Hepatocyte (in vitro differentiated cells): ENCODE data around the gene SEMA6A. TPM values are rescaled to one million over a fixed set of nuclear protein-coding genes. Genes with fewer than 3 reads are reported as not detected.
"Not testable (repeated sequence)": the region's sequence is repeated elsewhere in the genome, so short reads cannot be mapped to it uniquely, and the experiment has no call there.

Experiments
- DNase-seq: peaks from one replicate; pipeline ENCODE4 v3.0.0-alpha.2; 2016; ENCODE audit warnings: low spot score
- H2AFZ ChIP-seq: fragments of 200-600 bp; sonication (generic); 2 replicates; pipeline ENCODE4 v1.6.0; 2016; ENCODE audit warnings: antibody characterized with exemption, mild to moderate bottlenecking
- H3K27ac ChIP-seq: fragments of 200-600 bp; sonication (generic); 2 replicates; pipeline ENCODE4 v1.5.1; 2016; ENCODE audit warnings: mild to moderate bottlenecking
- H3K27me3 ChIP-seq: fragments of 200-600 bp; sonication (generic); 2 replicates; pipeline ENCODE4 v1.6.1; 2016
- H3K36me3 ChIP-seq: fragments of 200-600 bp; sonication (generic); replicated peaks from 2 replicates; pipeline ENCODE4 v1.5.1; 2016; ENCODE audit warnings: low read depth; ENCODE audit not compliant: insufficient read depth
- H3K4me1 ChIP-seq: fragments of 200-600 bp; sonication (generic); 2 replicates; pipeline ENCODE4 v1.5.1; 2016; ENCODE audit warnings: mild to moderate bottlenecking, moderate library complexity; ENCODE audit not compliant: insufficient read depth
- H3K4me2 ChIP-seq: fragments of 200-600 bp; sonication (generic); 2 replicates; pipeline ENCODE4 v1.6.0; 2016
- H3K4me3 ChIP-seq: fragments of 200-600 bp; sonication (generic); 2 replicates; pipeline ENCODE4 v1.5.1; 2016; ENCODE audit warnings: mild to moderate bottlenecking
- H3K79me2 ChIP-seq: fragments of 200-600 bp; sonication (generic); 2 replicates; pipeline ENCODE4 v1.6.0; 2017; ENCODE audit warnings: mild to moderate bottlenecking
- H3K9me2 ChIP-seq: fragments of 200-600 bp; sonication (generic); replicated peaks from 2 replicates; pipeline ENCODE4 v1.6.0; 2017; ENCODE audit warnings: mild to moderate bottlenecking; ENCODE audit not compliant: insufficient read depth
- H3K9me3 ChIP-seq: fragments of 200-600 bp; sonication (generic); 2 replicates; pipeline ENCODE4 v1.5.1; 2016; ENCODE audit warnings: low read depth, mild to moderate bottlenecking
- H4K20me1 ChIP-seq: fragments of 200-600 bp; sonication (generic); 2 replicates; pipeline ENCODE4 v1.6.0; 2016; ENCODE audit warnings: mild to moderate bottlenecking; ENCODE audit not compliant: insufficient read depth, poor library complexity, severe bottlenecking
- EZH2 ChIP-seq: fragments of 200-600 bp; sonication (generic); IDR thresholded peaks from 2 replicates; pipeline ENCODE4 v1.6.1; 2016; ENCODE audit warnings: antibody characterized with exemption, mild to moderate bottlenecking, borderline replicate concordance
- EZH2phosphoT487 ChIP-seq: fragments of 200-600 bp; sonication (generic); IDR thresholded peaks from one replicate; pipeline ENCODE4 v1.6.1; 2018; ENCODE audit warnings: antibody characterized with exemption, mild to moderate bottlenecking, low read depth, moderate library complexity; ENCODE audit not compliant: unreplicated experiment, severe bottlenecking
- WGBS: methylation state at CpG from one replicate; pipeline ENCODE4 v1.1.6; 2016; ENCODE audit warnings: low lambda C conversion rate; ENCODE audit errors: missing lambda C conversion rate; 5-methylcytosine and 5-hydroxymethylcytosine counted together
- polyA plus RNA-seq: library from polyadenylated mRNA; unstranded; fragments of >200 nt; fragmentation: Nextera tagmentation; extraction: Ambion mirVana; gene quantifications from 2 replicates; pipeline ENCODE4 v1.2.1, GENCODE V29; 2016
- total RNA-seq: library from RNA; depleted of rRNA; stranded (reverse); fragments of >200 nt; gene quantifications from 2 replicates; pipeline ENCODE4 v1.2.3, GENCODE V29; 2014
- TF ChIP-seq, protein P1 (sequence below): fragments of 200-600 bp; sonication (generic); IDR thresholded peaks from 2 replicates; pipeline ENCODE4 v1.5.1; 2016; ENCODE audit warnings: antibody characterized with exemption, mild to moderate bottlenecking; ENCODE audit not compliant: poor library complexity

The SEMA6A gene
- total and polyA plus RNA-seq, 2 experiments from 2014 or later, result 38.2 to 68.6 TPM

DNA sequence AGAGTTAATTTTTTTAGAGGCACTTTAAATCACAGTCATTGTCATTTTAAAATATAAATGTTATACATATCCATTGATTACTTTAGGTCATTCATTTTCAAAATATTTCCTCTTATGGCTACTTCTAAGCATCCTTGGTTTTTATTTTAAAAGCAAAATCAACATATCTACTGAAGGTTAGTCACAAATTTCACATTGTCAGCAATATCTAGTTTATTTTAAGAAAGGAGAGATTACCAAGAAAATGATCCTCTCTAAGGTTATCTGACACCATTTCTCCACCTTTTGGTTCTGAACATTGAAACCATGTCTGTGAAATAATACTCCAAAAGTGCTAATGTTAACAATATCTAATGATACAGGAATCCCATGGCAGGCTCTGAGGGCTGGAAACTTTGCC lies 24.5 kb downstream of the SEMA6A start:
- Histone ChIP-seq H3K9me3 (no peaks in the 10 kb centered on the region), H3K27ac (no peak overlapping the region), H2AFZ (no peak overlapping the region), H3K36me3 (no peaks in the 10 kb centered on the region), H3K9me2 (no peaks in the 10 kb centered on the region), H3K4me3 (no peak overlapping the region), H3K79me2 (peaks cover 79% of the 10 kb centered on the region), H4K20me1 (peaks cover 40% of the 10 kb centered on the region), H3K27me3 (no peaks in the 10 kb centered on the region), H3K4me2 (no peak overlapping the region), H3K4me1 (peaks cover 20% of the 10 kb centered on the region)
- no peak for TF ChIP-seq EZH2
- no peak for DNase-seq

DNA sequence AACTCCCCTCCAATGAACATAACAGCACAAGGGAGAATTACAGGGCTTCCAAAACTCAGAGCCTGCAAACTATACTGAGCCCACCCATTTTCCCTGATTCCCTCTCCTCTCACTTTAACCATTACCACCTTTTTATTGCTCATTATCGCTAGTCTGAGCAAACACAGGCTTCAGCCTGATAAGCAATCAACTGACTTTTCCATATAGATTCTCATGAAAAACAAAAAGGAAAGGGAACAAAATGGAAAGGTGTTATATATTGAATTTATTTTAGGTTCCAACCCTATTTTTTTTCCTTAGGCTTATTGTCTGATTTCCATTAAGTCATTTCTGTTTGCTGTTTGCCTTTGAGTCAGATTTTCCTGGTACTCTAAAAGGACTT lies 27.9 kb downstream of the SEMA6A start:
- Histone ChIP-seq H3K79me2 (peaks cover 71% of the 10 kb centered on the region), H3K27me3 (no peaks in the 10 kb centered on the region), H3K9me3 (no peaks in the 10 kb centered on the region), H3K27ac (peak overlapping the region; percentile 85), H3K4me1 (peaks cover 27% of the 10 kb centered on the region), H3K4me2 (peak overlapping the region; percentile 21), H3K9me2 (no peaks in the 10 kb centered on the region), H2AFZ (no peak overlapping the region), H3K4me3 (no peak overlapping the region), H4K20me1 (peaks cover 15% of the 10 kb centered on the region), H3K36me3 (no peaks in the 10 kb centered on the region)
- WGBS, result 30% methylated on average over 1 of the region's 1 CpG
- no peak for TF ChIP-seq EZH2
- TF ChIP-seq, protein P1, sequence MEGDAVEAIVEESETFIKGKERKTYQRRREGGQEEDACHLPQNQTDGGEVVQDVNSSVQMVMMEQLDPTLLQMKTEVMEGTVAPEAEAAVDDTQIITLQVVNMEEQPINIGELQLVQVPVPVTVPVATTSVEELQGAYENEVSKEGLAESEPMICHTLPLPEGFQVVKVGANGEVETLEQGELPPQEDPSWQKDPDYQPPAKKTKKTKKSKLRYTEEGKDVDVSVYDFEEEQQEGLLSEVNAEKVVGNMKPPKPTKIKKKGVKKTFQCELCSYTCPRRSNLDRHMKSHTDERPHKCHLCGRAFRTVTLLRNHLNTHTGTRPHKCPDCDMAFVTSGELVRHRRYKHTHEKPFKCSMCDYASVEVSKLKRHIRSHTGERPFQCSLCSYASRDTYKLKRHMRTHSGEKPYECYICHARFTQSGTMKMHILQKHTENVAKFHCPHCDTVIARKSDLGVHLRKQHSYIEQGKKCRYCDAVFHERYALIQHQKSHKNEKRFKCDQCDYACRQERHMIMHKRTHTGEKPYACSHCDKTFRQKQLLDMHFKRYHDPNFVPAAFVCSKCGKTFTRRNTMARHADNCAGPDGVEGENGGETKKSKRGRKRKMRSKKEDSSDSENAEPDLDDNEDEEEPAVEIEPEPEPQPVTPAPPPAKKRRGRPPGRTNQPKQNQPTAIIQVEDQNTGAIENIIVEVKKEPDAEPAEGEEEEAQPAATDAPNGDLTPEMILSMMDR, result no peak
- no peak for TF ChIP-seq EZH2phosphoT487
- no peak for DNase-seq

DNA sequence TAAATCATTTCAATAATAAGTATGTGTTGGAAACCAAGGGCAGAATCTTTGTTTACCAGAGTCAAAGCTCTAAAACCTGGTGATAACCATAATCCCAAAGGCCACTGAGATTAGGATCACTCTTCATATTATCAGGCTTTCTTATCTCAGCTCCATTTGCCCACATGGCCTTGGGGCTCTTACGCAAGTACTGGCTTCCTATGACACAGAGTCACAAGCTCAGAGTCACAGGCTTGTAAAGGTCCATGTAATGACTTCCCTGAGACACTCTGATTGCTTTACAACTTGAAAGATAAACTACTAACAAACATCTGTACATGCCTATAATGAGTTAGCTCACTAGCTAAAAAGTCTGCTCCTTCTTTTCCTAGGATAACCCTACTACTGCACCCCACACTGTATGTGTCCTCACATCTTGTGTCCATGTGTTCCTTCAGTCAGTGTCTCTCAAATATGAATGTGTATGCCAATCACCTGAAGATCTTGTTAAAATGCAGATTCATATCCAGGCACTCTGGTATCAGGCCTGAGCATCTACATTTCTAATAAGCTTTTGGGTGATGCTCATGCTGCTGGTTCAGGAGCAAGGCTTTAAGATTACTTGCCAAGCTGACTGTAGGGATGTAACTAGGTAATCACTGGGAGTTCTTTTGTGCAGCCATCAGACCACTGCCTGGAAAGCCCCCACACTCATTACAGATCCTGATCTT lies 28.4 kb downstream of the SEMA6A start:
- no peak overlapping the region for H3K4me3 ChIP-seq
- peaks cover 10% of the 10 kb centered on the region for H4K20me1 ChIP-seq
- H3K27me3 ChIP-seq, result no peaks in the 10 kb centered on the region
- H3K4me1 ChIP-seq, result peaks cover 27% of the 10 kb centered on the region
- H3K9me3 ChIP-seq, result no peaks in the 10 kb centered on the region
- H3K79me2 ChIP-seq, result peaks cover 71% of the 10 kb centered on the region
- no peaks in the 10 kb centered on the region for H3K36me3 ChIP-seq
- H2AFZ ChIP-seq, result no peak overlapping the region
- 32% methylated on average over 1 of the region's 1 CpG for WGBS
- no peak for TF ChIP-seq EZH2phosphoT487
- TF ChIP-seq, protein P1, result no peak
- TF ChIP-seq EZH2, result no peak
- peak overlapping the region; percentile 21 for H3K4me2 ChIP-seq
- peak; percentile 80 for DNase-seq
- H3K9me2 ChIP-seq, result no peaks in the 10 kb centered on the region
- H3K27ac ChIP-seq, result peak overlapping the region; percentile 88

DNA sequence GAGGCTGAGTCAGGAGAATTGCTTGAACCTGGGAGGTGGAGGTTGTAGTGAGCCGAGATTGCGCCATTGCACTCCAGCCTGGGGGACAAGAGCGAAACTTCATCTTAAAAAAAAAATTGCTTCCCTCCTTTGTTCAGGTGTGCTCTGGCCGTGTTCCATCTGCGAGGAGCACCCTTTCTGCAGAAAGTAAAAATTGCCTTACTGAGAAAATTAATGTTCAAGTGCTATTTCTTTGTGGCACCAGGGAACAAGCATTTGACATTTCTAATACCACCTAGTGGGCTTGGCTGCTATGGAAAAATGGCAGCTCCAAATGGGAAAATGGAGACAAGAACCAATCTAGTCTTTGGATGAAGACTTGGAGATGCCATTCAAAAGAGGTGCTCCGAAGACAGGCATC lies 29.2 kb downstream of the SEMA6A start:
- peaks cover 27% of the 10 kb centered on the region for H3K4me1 ChIP-seq
- not testable (repeated sequence) for H3K4me3 ChIP-seq
- WGBS, result 89% methylated on average over 6 of the region's 6 CpGs

More for the DNA sequence above, 29.2 kb downstream of the SEMA6A start:
- H3K36me3 ChIP-seq, DNase-seq, H2AFZ ChIP-seq, H3K27me3 ChIP-seq, H3K9me3 ChIP-seq, H3K9me2 ChIP-seq: not testable (repeated sequence)
- H3K4me2 ChIP-seq, result peak overlapping the region; percentile 16
- peak overlapping the region; percentile 88 for H3K27ac ChIP-seq
- peaks cover 71% of the 10 kb centered on the region for H3K79me2 ChIP-seq
- H4K20me1 ChIP-seq, result peaks cover 10% of the 10 kb centered on the region
